NCI-H524 treated with DMSO at 0.1 percent for 48 hours (cell line): ENCODE measurements around the gene ZNF778.
A peak's percentile ranks its signal among the peaks of the same experiment; 100 is the strongest.
"Not testable (repeated sequence)": the region's sequence is repeated elsewhere in the genome, so short reads cannot be mapped to it uniquely, and the experiment has no call there.

ENCODE experiments used
- DNase-seq: peaks from one replicate; lab custom pipeline; 2025; lab: John Stamatoyannopoulos, UW

ZNF778 gene

DNA sequence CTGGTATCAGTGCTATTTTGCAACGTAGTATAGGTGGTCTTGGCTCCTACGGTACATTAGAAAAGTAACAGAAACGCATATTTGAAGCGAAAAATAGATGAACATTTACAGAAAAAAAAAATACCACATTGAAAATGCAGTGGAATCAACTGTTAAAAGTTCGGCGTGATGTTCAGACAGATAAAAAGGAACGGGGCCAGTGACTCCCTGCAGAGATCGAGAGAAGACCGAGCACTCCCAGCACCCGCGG is 440 bp upstream of the ZNF778 start:
- DNase-seq, result no peak

DNA sequence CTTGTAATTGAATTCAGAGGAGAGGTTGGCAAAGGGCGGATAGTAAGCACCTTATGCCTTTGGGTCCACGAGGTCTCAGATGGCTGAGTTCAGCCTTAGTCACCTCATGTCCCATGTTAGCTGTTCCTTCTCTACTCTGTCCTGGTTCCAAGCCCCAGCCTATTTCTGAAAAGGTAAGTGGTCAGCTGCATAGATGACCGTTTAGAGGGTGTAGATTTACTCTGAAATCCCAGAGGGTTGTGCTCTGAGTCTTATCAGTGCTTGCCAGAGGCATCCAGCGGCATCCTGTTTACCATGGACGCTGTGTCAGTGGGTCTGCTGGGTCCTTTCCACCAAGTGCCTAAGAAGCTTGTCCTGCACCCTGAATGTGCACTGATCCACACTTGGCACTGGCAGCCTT is 1.9 kb downstream of the ZNF778 start:
- DNase-seq, result no peak

DNA sequence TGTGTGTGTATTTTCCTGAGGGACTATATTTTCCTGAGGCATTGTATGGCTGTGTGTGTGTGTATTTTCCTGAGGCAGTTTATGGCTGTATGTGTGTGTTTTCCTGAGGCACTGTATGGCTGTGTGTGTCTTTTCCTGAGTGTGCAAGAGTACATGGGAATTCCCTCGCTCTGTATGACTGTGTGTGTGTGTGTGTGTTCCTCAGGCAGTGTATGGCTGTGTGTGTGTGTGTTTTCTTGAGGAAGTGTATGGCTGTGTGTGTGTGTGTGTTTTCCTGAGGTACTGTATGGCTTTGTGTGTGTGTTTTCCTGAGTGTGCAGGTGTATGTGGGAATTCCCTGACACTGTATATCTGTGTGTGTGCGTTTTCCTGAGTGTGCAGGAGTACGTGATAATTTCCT is 4.1 kb downstream of the ZNF778 start:
- DNase-seq, result no peak

DNA sequence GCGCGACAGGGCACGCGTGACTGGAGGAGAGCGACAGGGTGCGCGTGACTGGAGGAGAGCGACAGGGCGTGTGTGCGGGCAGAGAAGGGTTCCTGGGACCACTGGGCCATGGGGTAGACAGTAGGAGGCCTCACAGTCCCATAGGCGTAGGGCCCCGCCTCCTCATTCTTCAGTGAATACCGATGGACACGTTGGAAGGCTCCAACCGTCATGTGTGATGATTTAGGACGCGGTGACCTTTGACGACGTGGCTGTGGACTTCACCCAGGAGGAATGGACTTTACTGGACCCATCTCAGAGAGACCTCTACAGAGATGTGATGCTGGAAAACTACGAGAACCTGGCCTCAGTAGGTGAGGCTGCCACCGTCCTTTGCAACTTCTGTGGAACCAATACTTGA is 5.4 kb downstream of the ZNF778 start:
- no peak for DNase-seq

DNA sequence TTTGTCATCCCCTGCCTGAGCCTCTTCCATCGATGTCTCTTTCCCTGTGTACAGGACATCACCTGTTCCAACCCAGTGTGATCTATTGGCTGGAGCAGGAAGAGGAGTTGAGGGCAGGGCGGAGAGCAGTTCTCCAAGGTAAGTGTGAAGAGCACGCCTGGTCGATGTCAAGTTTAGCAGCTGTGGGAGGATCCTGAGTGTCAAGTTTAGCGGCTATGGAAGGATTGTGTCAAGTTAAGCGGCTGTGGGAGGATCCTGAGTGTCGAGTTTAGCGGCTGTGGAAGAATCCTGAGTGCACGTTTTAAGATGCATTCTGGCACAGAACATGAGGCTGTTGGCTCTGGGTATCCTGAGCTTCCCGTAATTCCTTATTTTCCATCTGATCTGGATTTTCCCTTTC is 7.2 kb downstream of the ZNF778 start:
- no peak for DNase-seq

DNA sequence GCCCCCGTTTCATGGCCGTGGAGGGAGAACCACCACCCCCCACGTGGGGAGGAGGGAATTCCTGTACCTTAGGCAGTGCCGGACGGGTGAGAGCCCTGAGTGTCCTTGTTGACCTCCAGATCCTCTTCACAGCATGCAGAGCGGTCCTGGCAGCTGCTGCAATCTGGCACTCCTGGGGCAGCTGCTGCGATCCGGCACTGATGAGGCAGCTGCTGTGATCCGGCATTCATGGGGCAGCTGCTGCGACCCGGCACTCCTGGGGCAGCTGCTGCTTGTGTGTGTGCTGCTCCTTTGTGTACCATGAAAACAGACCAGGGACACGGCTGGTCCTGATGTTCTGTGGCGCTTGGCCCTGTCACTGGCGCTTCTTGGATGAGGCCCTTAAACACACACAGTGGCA is 12.8 kb downstream of the ZNF778 start:
- no peak for DNase-seq

DNA sequence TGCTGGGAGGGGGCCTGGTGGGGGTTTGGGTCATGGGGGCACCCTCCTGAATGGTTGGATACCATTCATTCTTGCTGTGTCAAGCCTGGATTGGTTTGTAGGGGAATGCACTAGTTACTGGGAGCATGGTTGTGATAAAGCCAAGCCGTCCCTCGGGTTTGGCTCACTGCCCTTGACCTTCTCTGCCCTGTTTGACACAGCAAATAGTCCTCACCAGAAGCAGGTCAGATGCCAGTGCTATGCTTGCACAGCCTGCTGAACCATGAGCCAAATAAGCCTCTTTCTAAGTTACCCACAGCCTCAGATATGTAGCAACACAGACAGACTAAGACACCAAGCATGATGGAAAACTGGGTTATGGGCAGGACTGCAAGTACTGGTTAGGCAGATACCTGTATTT is 14.6 kb downstream of the ZNF778 start:
- DNase-seq, result no peak

DNA sequence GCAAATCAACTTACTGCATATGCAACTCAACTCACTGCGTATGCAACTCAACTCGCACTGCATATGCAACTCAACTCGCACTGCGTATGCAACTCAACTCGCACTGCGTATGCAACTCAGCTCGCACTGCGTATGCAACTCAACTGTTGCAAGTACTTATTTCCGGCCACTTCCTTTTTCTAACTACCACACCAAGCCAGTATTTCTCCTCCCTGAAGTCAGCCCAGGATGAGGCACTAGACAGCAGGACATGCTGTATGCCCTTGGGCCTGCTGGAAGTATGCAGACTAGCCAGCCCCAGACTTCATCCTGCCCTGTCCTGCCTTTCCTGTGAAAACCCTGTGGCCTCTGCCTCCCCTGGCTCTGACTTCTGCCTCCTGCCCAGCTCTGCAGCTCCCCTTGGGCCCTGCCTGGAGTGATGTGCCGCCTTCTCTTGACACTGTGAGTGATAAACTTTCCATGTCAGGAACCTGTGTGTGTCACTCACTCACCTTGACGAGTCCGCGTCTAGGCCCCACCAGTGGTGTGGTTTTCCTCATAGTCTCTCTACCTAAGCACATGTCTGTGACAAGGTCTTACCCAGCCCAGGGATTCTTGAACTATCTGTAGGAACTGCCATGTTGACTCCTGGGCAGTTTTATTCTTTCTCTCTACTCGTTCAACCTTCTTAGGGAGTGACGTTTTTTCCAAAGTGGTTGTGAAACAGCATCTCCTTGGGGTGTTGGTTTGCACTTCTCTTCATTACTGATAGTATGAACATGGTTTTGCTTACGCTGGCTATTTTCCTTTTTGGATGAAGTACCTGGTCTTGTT is 16.4 kb downstream of the ZNF778 start:
- no peak for DNase-seq

DNA sequence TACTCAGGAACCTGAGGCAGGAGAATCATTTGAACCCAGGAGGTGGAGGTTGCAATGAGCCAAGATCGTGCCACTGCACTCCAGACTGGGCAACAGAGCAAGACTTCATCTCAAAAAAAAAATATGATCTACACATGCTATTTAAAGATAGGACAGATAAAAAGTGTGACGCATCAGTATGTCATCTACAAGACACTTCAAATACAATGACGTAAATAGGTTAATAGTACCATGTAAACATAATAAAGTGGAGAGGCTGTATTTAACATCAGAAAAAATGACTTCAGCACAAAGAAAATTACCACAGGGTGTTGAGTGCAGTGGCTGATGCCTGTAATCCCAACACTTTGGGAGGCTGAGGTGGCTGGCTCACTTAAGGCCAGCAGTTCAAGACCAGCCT is 20.2 kb downstream of the ZNF778 start:
- no peak for DNase-seq

DNA sequence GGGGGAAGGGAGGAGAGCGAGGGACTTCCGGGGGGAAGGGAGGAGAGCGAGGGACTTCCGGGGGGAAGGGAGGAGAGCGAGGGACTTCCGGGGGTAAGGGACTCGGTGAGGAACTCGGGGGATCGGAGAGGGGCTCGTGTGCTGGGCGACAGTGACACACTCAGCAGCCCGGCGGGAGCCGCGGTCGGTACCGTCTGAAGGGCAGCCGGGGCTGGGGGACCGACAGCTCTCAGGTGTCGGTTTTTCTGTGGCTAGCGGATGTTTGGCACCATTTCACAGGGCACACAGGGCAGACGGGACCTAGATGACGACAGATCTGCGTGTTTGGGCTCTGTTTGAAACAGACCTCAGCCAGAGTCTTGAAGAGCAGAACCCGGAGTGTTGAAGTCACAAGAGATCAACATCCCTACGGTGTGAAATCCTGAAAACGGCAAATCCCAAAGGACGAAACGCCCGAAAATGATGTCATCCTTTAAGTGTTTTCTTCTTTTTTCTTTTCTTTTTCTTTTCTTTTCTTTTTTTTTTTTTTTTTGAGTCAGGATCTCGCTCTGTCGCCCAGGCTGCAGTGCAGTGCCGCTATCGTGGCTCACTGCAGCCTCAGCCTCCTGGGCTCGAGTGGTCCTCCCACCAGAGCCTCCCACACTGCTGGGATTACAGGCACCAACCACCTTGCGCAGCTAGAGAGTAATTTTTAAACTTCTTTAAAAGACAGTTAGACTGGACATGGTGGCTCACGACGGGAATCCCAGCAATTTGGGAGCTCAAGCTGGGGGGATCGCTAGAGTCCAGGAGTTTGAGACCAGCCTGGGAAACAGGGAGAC is 23.9 kb downstream of the ZNF778 start:
- peak; percentile 38 for DNase-seq

DNA sequence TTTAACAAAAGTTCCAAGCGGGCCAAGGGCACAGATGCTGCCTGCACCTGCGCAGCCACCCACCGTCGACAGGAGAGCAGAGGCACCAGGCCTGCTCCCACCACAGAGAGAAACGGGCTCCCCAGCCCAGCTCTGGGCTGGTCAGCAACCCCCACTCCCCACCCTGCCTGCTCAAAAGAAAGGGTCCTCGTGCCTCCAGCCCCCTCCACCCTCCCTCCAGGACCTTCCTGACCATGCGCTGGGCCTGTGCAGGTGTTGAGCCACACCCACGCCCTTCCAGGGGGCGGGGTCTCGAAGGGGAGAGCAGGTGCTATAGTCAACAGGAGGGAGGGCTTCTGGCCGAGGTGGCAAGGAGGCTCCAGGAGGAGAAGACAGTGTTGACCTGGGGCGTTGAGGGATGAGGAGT is 25.3 kb downstream of the ZNF778 start:
- no peak for DNase-seq

DNA sequence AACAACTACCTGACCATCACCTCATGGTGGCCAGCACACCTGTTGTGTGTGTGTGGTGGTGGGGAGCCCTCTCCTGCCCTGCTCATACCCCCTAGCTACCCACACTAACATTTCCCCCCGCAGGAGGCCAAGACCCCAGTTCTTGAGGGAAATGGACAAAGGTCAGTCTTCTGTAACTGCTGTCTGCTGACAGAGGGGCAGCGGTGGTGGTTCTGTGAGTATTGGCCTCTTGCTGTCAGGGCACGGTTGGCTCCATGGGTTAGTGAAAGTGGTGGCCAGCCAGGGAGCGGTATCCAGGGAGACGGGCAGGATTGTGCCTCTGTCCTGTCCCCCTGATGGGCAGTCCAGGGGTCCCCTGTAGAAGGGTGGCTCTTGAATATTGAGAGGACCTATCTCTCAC is 26.2 kb downstream of the ZNF778 start:
- DNase-seq, result no peak

DNA sequence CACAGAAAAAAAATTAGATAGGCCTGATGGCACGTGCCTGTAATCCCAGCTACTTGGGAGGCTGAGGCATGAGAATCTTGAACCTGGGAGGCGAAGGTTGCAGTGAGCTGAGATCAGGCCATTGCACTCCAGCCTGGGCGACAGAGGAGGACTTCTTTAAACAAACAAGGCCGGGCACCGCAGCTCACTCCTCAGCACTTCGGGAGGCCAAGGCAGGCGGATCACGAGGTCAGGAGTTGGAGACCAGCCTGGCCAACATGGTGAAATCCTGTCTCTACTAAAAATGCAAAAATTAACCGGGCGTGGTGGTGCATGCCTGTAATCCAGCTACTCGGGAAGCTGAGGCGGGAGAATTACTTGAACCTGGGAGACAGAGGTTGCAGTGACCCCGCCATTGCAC is 26.8 kb downstream of the ZNF778 start:
- DNase-seq, result not testable (repeated sequence)

DNA sequence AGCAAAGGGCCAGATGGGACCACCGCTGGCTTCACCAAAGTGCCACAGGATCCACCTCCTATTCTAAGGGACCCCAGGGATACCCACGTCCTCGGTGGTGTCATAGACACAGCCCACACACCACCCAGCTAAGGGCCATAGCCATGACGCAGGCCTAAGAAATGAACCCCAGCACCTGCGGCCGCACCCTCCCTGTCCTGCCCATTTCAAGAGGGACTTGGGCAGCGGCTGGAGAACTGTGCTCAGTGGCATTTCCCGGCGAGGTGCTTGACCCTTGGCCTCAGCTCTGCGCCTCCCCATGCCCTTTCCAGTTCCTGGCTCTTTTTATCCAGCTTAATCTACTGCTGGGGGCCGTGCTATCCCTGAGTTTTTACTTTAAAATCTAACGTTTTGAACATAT is 27.3 kb downstream of the ZNF778 start:
- DNase-seq, result no peak

DNA sequence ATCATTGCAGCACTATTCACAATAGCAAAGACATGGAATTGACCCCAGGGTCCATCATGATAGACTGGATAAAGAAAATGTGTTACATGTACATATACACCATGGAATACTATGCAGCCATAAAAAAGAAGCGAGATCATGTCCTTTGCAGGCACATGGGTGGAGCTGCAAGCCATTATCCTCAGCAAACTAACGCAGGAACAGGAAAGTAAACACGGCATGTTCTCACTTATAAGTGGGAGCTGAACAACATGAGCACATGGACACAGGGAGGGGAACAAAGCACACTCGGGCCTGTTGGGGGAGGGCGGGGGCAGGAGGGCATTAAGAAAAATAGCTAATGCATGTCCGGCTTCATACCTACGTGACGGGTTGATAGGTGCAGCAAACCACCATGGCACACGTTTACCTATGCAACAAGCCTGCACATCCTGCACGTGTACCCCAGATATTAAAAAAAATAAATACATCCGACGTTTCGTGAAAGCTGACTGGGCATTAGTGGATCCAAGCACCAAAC is 28.9 kb downstream of the ZNF778 start:
- no peak for DNase-seq

DNA sequence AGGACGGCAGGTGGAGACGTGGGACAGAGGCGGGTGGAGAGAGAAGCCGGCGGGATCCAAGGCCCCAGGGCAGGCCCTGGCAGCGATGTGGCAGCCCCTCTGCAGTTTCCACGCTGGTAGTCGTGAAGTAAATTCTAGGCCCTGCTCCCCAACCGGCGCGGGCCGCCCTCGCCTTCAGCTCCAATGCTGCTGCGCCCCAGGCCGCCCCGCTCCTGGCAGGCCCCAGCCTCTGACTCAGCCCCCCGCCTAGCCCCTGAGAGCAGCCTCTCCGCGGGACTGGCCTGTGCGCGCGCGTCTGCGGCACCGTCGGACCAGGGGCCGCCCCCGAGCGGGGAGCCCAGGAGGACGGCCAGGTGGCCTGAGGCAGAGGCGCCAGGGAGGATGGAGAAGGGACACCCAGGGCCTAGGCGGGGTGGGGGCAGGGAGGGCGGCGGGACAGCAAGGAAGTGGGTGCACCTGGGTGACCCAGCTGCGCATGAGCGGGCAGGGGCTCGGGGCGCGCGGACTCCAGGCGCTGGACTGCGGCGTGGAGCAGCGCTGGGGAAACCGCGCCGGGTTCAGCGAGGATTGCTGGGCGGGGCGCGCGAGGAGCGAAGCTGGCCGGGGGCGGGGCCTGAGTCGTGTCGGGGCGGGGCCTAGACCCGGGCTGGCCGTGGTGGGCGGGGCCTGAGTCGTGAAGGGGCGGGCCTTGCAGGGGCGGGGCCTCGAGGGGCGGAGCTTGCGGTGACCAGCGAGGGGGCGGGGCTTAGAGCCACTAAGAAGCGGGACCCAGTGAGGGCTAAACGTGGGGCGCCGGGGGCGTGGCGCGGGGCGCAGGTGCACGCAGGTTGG is 29.6 kb downstream of the ZNF778 start:
- peak; percentile 34 for DNase-seq

DNA sequence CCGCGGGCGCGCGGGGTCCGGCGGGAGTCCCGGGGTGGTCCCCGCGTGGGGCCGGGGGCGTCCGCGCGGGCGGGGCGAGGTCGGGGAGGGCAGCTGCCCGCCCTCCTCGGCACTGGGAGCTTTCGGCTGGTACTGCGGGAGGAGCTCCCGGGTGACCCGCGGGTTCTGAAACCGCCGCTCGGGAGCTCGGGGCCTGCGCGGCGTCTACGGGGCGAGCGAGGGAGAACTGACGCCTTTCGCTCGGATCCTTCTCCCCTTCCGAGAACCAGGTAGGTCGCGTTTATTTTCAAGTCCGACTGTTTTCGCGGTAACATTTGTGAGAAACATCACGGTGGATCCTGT is 30.2 kb downstream of the ZNF778 start:
- not testable (repeated sequence) for DNase-seq

DNA sequence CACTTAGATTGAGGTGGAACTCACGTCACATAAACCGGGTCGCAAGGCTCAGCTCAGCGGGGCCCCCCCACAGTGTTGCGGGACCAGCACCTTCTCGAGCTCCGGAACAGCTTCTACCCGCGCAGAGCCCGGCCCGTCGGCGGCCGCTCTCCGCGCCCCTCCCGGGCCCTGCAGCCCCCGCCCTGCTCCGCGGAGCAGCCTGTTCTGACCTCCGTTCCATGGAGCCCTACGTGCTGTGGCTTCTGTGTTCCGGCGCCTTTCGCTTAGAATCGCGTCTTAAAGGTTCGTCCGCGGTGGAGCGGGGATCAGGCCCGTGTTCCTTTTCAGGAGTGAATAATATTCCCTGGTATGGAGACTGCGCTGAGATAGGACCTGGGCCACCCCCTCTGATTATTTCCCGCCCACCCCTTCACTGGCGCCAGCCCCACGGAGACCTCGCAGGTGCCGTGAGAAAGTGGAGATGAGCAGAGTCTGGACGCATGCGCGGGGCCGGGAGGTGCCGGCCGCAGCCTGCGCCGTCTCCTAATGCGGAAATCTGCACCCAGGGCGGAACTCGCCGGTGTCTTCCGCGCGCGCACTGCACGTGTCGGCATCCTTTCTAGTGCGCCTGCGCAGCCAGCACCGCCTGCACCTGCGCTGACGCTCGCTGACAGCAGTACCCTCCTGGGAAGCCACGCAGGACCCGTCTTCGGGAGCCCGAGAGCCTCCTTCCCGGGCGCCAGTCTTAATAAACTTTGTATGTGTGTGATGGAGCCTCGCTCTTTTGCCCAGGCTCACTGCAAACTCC is 30.9 kb downstream of the ZNF778 start:
- no peak for DNase-seq

DNA sequence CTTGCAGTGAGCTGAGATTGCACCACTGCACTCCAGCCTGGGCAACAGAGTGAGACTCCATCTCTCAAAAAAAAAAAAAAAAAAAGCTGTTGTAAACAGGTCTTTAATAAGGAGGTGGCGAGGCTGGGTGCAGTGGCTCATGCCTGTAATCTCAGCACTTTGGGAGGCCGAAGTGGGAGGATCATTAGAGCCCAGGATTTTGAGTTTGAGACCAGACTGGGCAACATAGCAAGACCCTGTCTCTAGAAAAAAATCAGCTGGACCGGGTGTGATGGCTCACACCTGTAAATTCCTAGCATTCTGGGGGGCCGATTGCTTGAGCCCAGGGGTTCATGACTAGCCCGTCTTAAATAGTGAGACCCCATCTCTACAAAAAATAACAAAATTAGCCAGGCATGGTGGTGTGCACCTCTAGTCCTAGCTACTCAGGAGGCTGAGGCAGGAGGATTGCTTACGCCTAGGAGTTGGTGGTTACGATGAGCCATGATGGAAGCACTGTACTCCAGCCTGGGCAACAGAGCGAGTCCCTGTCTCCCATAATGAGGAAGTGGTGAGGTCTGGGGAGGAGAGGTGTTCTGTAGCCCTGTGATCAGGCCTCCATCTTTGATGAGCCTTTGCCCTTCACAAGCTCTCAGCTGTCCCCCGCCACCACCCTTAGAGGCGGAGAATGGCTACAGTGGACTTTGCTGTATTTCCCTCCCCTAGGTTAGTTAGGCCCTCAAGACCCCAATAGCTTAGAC is 36.2 kb downstream of the ZNF778 start:
- no peak for DNase-seq

DNA sequence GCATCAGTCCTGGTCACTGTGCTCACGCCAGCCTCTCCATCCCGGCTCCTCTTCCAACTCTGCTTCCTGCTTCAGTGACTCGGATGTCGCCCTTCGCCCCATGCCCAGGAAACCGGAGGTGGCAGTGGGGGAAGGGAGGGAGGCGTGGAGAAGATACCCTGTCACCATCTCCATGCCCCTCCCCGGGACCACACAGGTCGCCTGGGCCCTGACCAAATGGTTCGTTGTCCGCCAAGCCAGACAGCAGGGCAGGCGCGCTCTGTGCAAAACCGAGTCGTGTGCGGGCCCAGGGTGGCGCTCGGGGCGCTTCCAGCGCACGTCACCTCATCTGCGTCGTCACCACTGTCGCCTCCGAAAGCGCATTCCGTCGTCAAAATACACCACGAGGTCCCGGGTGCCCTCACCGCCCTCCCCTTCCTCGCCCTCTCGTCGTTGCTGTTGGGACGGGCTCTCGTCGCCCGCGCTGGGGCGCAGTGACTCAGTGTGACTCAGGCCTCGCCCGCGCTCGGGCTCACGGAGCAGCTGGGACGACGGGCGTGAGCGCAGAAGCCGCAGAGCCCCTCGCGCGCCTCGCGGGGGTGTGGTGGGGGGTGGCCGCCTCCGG is 39.2 kb downstream of the ZNF778 start:
- no peak for DNase-seq

DNA sequence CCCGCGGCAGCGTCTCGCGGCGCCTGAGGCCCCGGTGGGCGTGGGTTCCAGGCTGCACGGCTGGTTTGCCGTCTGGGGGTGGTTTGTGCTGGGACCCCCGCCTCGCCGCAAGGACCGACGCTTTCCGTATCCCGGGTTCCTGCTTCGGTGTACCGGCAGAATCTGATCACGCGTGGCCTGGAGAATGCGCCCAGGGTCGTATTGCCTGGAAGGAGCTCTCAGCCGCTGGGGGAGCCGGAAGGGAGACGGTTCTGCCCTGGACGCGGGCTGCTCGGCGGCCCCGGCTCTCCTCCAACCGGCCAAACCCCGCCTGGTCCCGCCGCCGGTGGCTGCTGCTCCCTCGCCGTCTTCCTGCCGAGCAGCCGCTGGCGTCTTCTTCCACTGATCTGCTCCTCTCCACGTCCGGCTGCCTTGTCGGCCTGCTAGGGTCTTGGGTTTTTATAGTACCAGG is 39.8 kb downstream of the ZNF778 start:
- DNase-seq, result no peak
